GM21526 (cell line): ENCODE results near the gene LSM3.

Source experiments
- ATAC-seq: cut with Tn5 transposase; IDR thresholded peaks from one replicate; pipeline ENCODE4 v1.9.1; 2021; ENCODE audit warnings: moderate library complexity; ENCODE audit not compliant: unreplicated experiment, low FRiP score

Gene LSM3

DNA sequence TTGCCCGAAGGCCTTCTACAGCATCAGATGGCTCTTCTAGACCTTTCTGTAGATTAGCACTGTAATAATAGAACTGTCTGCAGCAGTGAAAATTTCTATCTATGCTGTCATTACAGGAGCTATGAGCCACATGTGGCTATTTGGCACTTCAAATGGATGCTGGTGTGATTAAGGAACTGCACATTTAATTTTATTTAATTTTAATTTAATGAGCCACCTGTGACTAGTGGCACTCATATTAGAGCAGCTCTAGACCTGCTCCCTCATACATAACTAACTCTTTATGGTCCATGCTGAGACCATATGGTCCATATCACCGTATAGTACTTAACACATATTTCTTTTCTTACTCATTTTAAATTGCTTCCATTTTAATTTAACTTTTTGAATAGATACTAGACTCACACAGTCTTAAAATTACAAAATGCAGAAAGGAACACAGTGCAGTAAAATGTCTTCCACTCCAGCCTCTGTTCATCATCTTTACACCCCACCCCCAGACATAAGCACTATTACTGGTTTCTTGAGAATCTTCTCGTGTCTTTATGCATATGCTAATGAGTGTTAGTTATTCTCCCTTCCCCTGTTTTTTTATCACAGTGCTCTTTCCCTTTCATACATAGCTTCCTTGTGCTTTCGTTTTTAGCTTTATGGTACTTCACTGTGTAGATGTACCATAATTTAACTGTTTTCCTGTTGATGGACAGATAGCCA is 9.6 kb downstream of the LSM3 start:
- ATAC-seq, result no peak

DNA sequence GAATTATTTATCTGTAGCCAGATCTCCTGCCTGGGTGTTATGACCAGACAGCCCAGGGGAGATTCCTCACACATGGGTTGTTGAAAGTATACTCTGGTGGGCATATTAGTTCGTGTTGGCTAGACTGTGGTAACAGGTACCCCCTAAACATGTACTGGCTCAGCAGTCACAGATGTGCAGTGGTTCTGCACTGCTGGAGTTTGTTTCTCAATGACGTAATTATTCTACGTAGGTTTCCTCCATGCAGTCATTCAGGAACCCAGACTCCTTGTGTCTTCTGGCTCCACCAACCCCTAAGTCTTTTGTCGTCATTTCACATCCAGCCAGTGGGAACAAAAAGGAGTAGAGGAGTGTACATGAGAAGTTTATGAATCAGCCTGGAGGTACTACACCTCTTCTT is 16.2 kb downstream of the LSM3 start:
- no peak for ATAC-seq

DNA sequence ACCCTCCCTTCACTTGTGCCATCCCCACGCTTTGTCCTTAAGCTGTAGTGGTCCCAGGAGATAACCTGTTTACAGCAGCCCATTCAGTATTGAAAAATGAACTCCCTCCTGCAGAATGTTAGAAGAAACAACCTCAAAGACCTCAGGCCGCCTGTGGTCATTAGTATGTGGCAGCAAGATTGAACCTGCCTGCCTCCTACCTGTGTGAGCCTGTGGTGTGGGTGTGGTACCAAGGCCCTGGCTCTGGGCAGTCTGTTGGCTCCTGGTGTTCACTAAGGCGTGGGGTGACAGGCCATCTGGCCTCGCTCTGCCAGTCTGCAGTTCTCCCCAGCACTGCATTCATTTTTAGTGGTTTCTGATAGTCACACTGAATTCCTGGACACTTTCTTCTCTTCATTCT is 21.0 kb downstream of the LSM3 start:
- ATAC-seq, result no peak

DNA sequence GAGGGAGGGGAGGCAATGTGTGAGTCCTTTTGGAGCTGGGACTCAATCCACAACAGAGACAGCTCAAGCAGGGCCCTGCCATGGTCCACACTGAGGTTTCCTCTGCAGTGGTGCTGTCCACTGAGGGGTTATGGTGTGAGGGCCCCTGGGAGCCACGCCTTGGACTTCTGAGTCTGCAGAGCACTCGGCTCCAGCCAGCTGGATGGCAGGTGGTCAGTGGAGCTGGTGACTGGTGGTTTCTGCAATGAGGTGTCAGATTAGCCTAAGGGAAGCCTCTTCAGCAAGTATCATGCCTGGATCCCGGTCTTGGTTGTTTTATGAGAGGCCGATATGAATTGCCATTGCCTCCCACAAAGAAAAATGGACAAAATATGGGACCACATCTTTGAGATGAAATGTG is 21.7 kb downstream of the LSM3 start:
- ATAC-seq, result no peak

DNA sequence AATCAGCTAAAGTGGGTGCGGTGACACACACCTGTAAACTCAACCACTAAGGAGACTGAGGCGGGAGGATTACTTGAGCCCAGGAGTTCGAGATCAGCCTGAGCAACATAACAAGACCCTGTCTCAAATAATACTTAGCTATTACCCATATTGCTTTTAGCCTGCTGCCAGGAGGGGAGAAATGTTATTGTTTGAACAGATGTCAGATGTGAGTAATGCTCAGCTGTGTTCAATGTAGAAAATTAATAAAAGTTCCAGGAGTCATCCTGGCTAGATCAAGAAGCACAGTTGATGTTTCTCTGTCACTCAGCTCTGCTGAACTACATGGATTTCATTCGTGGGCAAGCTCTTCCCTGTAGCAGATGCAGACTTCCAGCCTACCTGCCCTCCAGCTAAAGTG is 22.2 kb downstream of the LSM3 start:
- no peak for ATAC-seq

DNA sequence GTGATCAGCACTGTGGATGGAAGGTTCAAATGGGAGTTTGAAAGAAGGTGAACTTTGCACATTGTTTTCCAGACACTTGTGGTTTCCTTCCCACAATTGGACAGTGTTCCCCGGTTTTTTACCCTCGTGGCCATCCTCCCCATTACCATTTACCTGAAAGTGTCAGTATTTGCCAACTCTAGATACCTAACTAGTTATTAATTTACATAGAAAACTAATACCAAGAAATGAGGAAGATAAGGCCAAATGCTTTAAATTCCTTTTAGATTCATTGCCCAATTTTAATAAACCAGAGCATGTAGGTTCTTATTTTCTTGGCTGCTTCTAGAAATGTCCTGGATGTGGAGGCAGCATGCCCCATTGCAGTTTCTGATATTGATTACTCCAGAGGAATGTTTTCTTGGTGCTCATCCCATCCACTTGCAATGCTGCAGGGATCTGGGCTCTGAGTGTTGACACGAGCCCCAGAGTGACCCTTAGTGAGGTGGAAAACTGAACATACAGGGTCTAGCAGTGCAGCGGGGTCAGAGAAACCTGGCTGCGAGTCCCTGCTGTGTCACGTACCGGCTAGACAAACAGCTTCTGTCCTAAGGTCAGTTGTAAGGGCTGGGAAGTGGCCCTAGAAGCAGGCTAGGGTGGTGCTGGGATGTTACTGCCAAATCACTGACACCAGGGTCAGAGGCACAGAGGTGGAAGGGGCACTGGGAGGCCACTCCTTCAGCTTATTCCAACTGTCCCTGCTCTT is 23.5 kb downstream of the LSM3 start:
- no peak for ATAC-seq

DNA sequence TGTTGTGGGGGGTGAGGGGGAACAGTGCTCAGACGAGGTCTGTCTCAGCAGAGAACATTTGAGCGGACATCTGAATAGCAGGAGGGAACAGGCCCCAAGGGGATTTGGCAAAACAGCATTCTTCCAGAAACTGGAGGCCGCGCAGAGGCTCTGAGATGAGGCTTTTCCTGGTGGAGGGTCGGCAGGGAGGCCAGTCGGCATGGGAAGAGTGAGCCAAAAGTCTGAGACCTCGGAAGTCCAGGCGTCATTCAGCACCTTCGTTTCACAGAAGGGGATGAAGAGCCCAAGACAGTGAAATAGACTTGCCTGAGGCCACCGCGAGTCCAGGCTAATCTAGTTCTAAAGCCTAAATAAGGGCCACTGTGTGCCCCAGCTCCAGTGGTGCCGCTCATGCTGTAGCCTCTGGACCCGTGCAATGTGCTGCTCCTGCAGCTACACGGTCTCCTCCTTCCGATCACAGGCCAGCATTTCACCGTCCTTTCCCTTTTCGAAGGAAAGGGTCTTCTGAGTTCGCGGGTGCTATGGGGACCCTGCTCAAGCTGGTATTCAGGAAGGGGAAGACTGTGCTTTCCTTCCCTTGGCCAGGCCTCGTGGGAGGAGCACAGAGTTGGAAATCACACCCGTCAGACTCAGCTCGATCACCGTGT is 24.4 kb downstream of the LSM3 start:
- no peak for ATAC-seq

DNA sequence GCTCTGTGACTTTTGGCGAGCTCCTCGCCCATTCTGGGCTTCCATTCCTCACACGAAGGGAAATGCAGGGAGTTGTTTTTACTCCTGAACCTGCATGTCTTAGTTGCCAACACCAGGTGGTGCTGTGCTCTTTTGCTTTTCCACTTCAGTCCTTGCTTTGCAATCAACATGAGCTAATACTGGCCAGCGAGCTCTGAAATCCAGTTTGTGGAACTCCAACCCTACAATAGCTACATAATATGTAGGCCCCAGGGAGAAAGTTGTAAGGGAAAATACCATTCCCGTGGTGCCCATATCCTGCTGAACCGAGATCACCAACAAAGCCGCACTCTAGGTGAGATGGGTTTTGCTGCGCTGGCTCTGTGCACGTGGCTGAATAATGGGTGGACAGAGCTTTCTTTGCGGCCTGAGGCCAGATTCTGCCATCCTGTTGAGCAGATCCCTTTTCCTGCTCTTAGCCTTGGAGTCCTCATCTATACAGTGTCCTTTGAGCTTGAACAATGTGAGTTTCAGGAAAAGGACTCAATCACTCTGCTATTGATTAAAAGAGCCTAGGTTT is 25.0 kb downstream of the LSM3 start:
- ATAC-seq, result no peak

DNA sequence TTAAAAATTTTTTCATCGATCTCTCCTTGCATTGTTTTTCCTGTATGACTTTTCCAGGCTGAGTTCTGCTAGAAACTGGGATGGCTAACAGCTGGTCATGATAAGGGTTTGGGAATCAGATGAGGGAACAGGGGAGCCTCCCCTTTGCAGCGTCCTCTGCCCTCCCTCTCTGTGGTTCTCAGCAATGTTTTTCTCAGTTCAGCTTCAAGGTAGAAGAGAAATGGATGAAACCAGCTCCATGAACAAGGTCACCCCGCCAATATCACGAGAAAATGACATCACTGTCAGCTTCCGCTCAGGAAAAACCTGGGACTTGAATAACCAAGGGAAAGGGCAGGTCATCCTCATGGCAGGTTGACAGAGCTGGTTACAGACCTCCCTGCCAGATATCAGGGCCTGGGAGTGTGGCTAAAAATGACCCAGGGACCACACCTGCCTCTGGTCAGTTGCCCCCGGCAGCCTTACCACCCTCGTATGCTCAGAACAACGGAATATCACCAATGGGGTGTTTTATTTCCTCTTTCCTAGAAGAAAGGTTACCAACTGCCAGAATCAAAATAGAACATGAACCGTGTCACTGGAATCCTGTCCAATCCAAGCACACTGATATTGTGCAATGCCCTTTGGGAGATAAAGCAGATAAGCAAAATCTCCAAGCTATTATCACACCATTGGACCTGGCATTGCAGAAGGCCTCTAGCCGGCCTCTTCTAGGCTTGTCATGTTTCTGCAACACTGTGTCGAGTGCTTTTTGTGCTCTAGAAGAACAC is 26.1 kb downstream of the LSM3 start:
- no peak for ATAC-seq

DNA sequence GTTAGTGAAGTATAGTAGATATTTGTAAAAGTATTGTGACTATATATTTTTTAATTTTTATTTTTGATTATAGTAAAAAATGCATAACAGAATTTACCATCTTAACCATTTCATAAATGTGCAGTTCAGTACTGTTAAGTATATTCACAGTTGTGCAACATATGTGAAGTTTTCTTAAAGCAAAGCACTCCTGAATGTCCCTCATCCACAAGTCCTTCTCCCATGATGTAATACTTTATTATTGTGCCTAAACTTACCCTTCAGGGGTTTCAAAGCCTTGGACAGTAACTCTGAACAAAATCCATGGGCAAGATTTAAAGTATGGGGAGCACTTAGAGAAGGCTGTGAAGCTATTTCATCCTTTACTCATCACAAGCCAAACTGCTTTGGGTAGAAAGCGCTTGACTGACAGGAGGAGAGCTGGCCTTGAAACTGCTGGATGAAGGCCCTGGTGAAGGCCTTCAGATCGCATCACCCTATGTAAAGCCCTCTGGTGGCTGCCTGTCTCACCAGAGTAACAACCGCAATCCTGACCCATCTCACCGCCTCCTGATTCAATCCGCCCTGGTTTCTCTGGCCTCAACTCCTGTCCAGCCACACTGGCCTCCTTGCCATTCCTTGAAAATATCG is 28.0 kb downstream of the LSM3 start:
- ATAC-seq, result no peak

DNA sequence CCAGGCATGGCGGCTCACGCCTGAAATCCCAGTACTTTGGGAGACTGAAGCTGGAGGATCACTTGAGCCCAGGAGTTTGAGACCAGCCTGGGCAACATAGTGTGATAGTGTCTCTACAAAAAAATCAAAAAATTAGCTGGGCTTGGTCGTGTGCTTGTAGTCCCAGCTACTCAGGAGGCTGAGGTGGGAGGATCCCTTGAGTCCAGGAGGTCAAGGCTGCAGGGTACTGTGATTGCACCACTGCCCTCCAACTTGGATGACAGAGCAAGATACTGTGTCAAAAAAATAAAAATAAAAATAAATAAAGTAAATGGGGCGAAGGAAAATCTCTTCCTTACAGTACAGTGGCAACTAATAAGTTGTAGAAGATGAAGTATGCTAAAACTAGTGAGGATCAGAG is 29.6 kb downstream of the LSM3 start:
- no peak for ATAC-seq

DNA sequence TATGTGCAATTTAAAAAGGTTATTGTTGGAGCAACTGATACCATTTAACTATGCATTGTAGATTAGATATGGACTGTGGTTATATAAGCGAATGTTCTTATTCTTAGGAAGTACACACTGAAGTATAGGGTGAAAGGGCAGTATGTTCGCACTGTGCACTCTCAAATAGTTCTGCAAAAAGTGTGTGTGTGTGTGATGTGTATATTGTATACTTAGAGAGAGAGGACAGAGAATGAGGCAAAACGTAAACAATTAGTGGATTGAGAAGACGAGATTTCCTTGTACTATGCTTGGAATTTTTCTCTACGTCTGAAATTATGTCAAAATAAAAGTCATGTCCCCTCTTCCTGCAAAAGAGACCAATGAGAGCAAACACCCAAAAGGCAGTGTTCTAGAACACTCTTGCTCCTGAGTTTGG is 30.4 kb downstream of the LSM3 start:
- ATAC-seq, result no peak

DNA sequence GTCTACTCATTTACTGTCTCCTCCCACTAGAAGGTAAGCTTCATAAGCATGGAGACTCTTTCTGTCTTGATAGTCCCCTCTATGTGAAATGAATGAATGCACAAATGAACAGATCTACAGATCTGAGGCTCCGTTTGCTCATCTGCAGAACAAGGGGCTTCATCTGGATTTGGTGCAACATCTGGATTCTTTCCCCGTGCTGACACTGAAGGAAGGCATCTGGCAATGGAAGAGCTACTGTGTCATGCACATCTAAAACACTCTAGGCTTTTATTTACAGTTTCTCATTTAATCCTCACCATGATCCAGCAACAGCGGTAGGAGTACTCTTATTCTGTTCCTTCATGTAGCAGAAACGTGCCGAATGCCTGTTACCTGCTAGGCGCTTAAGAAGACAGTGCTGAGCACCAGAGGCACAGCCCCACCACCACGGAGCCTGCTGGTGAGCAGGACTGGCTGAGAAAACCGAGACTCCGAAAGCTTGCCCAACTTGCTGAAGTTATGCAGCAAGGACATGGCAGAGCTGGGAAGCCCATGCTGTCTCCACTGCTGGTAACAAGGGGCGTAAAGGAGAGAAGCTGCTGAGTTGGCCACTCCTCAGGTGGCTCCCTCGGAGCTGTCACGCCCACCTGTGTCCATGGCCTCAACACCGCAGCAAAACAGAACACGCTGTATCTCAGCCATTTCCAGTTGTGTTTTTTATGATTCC is 31.1 kb downstream of the LSM3 start:
- no peak for ATAC-seq

DNA sequence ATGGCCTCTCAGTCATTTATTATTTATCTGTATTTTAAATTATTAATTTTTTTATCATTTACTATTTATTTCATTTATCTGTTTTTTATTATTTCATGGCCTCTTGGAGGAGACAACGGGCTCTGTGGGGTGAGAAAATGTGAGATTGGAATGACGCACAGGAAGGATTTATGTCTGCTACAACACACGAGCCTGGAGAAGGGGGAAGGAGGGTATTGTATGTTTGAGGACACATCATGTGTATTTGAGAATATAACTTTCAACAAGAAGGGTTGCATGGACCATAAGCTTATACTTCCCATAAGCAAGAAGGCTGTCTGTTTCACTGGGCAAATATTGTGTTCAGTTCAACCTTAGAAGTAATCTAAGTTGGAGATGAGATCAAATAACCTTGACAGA is 31.7 kb downstream of the LSM3 start:
- no peak for ATAC-seq

DNA sequence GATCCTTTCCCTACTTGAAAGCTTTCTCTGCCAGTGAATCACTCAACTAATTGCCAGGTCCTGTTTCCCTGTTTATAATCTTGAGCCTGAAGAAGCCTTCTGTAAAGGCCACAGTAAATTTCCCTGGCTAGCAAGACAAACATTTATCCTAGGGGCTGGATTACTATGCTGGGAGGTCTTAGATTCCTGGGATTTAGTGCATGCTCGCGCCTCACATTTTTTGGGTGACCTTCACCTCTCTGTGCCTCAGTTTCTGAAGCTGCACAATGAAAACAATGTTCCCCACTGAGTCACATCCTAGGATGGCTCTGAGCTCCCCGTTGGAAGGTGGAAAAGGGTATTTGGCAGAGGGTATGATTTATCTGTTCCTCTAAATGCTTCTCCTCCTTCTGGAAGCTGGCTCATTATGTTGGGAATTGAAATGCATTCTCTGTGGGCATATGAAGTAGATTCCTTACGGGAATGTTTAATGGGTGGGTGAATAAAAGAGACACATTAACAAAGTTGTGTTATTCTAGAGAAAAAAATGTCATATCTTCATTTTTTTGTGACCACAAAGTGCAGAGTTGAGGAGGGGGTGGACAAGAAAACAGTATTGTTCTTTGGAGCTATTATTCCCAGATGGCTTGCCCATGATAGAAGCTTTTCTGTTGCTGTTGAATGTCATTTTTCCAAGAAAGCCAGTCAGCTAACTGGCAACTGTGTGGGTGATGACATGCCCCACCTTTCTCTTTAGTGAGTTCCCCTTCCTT is 32.4 kb downstream of the LSM3 start:
- ATAC-seq, result no peak

DNA sequence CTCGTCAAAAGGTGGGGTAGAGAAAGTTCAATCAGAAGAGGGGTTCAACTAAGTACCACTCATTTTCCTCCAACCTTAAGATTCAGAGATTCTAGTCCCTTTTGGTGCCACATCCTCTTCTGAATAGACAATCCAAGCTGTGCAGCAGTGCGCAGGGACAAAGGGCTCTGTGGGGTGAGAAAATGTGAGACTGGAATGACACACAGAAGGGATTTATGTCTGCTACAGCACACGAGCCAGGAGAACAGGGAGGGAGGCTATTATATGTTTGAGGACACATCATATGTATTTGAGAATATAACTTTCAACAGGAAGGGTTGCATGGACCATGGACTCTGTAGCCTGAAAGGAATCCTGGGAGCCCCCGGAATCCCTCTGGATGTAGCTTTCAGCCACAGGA is 33.0 kb downstream of the LSM3 start:
- ATAC-seq, result no peak

DNA sequence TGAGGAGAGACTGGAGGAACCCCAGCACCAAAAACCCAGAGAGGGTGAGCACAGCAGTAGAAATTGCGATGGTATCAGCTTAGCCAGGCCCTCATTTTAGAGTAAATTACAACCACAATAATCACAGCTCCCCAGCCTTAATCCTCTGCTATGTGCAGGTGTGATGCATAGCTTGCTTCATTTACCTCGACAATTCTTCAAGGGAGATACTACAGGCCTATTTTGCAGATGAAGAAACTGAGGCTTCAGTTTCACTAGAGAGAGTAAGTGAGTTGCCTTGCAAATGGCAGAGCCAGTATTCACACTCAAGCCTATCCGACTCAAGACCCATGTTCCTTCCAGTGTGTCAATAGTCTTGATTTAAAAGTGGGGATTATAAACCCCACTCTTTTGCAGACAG is 33.4 kb downstream of the LSM3 start:
- ATAC-seq, result no peak

DNA sequence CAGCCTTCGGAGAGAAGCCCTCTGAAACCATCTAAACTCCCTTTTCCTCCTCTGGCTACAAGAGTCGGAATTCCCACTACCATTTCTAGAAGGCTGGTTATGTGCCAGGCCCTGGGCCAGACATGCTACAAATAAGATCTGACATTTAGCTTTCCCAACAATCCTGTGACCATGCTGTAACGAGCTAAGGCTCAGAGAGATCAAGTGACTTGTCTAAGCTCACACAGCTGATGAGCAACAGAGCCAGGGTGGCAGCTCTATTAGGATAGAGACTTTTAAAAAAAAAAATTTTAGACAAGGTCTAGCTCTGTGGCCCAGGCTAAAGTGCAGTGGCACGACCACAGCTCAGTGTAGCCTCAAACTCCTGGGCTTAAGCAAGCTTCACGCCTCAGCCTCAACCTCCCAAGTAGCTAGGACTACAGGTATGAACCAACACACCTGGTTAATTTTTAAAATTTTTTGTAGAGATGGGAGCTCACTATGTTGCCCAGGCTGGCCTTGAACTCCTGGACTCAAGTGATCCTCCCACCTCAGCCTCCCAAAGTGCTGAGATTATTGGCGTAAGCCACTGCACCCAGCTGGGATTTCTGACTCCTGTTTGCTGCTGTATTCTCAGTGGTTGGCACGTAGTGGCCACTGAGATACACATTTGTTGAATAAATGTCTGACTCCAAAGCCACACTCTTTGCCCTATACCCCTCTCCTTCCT is 34.6 kb downstream of the LSM3 start:
- no peak for ATAC-seq
